ENCODE data around the gene EHD3.

GRCh38 chr2:31244101-31244500, 10.1 kb downstream of the EHD3 start:
- TF ChIP-seq TEAD4 (IDR thresholded peaks at IDR 0.05) (no peak), RAD21 (IDR thresholded peaks at IDR 0.05; ENCODE audit: low read depth) (no peak), TAF1 (IDR thresholded peaks at IDR 0.05; ENCODE audit: low read depth) (no peak), EGR1 (IDR thresholded peaks at IDR 0.05) (no peak), FOXM1 (IDR thresholded peaks at IDR 0.05; ENCODE audit: borderline replicate concordance, low read depth) (no peak), MAX (IDR thresholded peaks at IDR 0.05) (no peak), CEBPB (IDR thresholded peaks at IDR 0.05) (no peak), NFIC (IDR thresholded peaks at IDR 0.05) (no peak), EP300 (IDR thresholded peaks at IDR 0.05; ENCODE audit: borderline replicate concordance) (no peak), CREB1 (IDR thresholded peaks at IDR 0.05; ENCODE audit: low read depth) (no peak), ZBTB7A (IDR thresholded peaks at IDR 0.05; ENCODE audit: low read depth) (no peak), YY1 (IDR thresholded peaks at IDR 0.05; ENCODE audit: low read depth) (no peak), USF1 (IDR thresholded peaks at IDR 0.05) (no peak)
- TF ChIP-seq, protein P1, sequence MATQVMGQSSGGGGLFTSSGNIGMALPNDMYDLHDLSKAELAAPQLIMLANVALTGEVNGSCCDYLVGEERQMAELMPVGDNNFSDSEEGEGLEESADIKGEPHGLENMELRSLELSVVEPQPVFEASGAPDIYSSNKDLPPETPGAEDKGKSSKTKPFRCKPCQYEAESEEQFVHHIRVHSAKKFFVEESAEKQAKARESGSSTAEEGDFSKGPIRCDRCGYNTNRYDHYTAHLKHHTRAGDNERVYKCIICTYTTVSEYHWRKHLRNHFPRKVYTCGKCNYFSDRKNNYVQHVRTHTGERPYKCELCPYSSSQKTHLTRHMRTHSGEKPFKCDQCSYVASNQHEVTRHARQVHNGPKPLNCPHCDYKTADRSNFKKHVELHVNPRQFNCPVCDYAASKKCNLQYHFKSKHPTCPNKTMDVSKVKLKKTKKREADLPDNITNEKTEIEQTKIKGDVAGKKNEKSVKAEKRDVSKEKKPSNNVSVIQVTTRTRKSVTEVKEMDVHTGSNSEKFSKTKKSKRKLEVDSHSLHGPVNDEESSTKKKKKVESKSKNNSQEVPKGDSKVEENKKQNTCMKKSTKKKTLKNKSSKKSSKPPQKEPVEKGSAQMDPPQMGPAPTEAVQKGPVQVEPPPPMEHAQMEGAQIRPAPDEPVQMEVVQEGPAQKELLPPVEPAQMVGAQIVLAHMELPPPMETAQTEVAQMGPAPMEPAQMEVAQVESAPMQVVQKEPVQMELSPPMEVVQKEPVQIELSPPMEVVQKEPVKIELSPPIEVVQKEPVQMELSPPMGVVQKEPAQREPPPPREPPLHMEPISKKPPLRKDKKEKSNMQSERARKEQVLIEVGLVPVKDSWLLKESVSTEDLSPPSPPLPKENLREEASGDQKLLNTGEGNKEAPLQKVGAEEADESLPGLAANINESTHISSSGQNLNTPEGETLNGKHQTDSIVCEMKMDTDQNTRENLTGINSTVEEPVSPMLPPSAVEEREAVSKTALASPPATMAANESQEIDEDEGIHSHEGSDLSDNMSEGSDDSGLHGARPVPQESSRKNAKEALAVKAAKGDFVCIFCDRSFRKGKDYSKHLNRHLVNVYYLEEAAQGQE (IDR thresholded peaks at IDR 0.05; ENCODE audit: low read depth), result no peak
